K562 (cell line): ENCODE measurements around the gene ALDH16A1. TPM values are rescaled to one million over a fixed set of nuclear protein-coding genes. Genes with fewer than 3 reads are reported as not detected.

ENCODE experiments used
- BHLHE40 ChIP-seq: IDR thresholded peaks from 2 replicates; pipeline ENCODE4 v1.6.1; 2011; ENCODE audit warnings: low read length, improper control_type of control experiment
- CBX8 ChIP-seq: fragments of 200-600 bp; sonication (generic); IDR thresholded peaks from 2 replicates; pipeline ENCODE4 v1.6.1; 2012; ENCODE audit warnings: borderline replicate concordance, mixed run types, low read depth, mild to moderate bottlenecking, moderate library complexity, mixed read lengths, low read length, control low read depth, inconsistent platforms; ENCODE audit not compliant: poor library complexity, severe bottlenecking; ENCODE audit errors: extremely low read depth
- CHD1 ChIP-seq: fragments of 200-600 bp; sonication (generic); IDR thresholded peaks from one replicate; pipeline ENCODE4 v1.6.1; 2012; ENCODE audit warnings: mild to moderate bottlenecking, moderate library complexity, low read length, inconsistent platforms
- FOSL1 ChIP-seq: fragments of 200-800 bp; sonication (Bioruptor generic); conservative IDR thresholded peaks from 2 replicates; pipeline ENCODE4 v1.6.1; 2016; ENCODE audit warnings: missing genetic modification characterization, missing compliant biosample characterization
- HNRNPLL ChIP-seq: fragments of 200-400 bp; formaldehyde crosslinking; IDR thresholded peaks from 2 replicates; pipeline ENCODE4 v1.6.1; 2017; ENCODE audit warnings: low read length, low read depth, mild to moderate bottlenecking; ENCODE audit not compliant: poor library complexity, severe bottlenecking
- HOXB6 ChIP-seq: fragments of 250-450 bp; sonication (Bioruptor Pico); IDR thresholded peaks from 2 replicates; pipeline ENCODE4 v1.5.1; 2022; ENCODE audit warnings: mild to moderate bottlenecking, borderline replicate concordance
- KLF1 ChIP-seq: fragments of 450-650 bp; IDR thresholded peaks from 2 replicates; pipeline ENCODE4 v1.6.1; 2016; ENCODE audit warnings: missing genetic modification characterization, missing compliant biosample characterization
- NR2F6 ChIP-seq: fragments of 450-650 bp; formaldehyde crosslinking; IDR thresholded peaks from 2 replicates; pipeline ENCODE4 v1.4.0; 2020; ENCODE audit warnings: mild to moderate bottlenecking
- NR4A1 ChIP-seq, 2 experiments: fragments of 250-450 bp in 1 of 2; fragments of 450-650 bp in 1 of 2; sonication (Bioruptor Pico) in 1 of 2; IDR thresholded peaks; 2 replicates each; pipeline versions ENCODE4 v1.4.0 to v1.6.1; 2016 to 2020; ENCODE audit warnings: mild to moderate bottlenecking in 2 of 2, missing compliant biosample characterization in 1 of 2, missing genetic modification characterization in 1 of 2, moderate library complexity in 1 of 2
- PHB2 ChIP-seq: fragments of 450-650 bp; IDR thresholded peaks from 2 replicates; pipeline ENCODE4 v1.6.1; 2017; ENCODE audit warnings: low read depth
- SMC3 ChIP-seq: conservative IDR thresholded peaks from 2 replicates; pipeline ENCODE4 v1.6.1; 2011; ENCODE audit warnings: low read depth, low read length, improper control_type of control experiment; ENCODE audit not compliant: insufficient read depth
- ZNF830 ChIP-seq: fragments of 250-450 bp; sonication (Bioruptor Pico); IDR thresholded peaks from 2 replicates; pipeline ENCODE4 v1.5.0; 2021; ENCODE audit warnings: mild to moderate bottlenecking
- polyA plus RNA-seq, 8 experiments: library from polyadenylated mRNA; depleted of rRNA in 4 of 8; stranded (reverse) in 5 of 8; unstranded in 3 of 8; fragments of >200 nt; fragmentation: Nextera tagmentation in 2 of 8; fragmentation: Illumina TruSeq in 1 of 8; extraction: Ambion mirVana in 2 of 8; extraction: Trizol in 1 of 8; gene quantifications; 2 replicates each; pipeline versions ENCODE4 v1.2.1 to v1.2.3, GENCODE V29; 2011 to 2014; ENCODE audit warnings: inconsistent platforms in 1 of 8, missing spikeins in 1 of 8
- total RNA-seq, 7 experiments: library from RNA; depleted of rRNA in 6 of 7; stranded (reverse); fragments of >200 nt in 6 of 7; fragmentation: Illumina TruSeq in 2 of 7; extraction: Trizol in 2 of 7; gene quantifications; 2 replicates each; pipeline versions ENCODE4 v1.2.1 to v1.2.3, GENCODE V29; 2011 to 2021; ENCODE audit warnings: low replicate concordance in 1 of 7
- TF ChIP-seq, protein P1 (sequence below): fragments of 250-450 bp; sonication (Bioruptor Pico); IDR thresholded peaks from 2 replicates; pipeline ENCODE4 v1.8.0; 2021; ENCODE audit warnings: moderate library complexity, mild to moderate bottlenecking, inconsistent platforms
- TF ChIP-seq, protein P2 (sequence below): IDR thresholded peaks from 2 replicates; pipeline ENCODE4 v1.6.1; 2011; ENCODE audit warnings: borderline replicate concordance, low read depth, mild to moderate bottlenecking, moderate library complexity, low read length; ENCODE audit not compliant: insufficient read depth, poor library complexity, severe bottlenecking
- TF ChIP-seq, protein P3 (sequence below): fragments of 250-450 bp; sonication (Bioruptor Pico); IDR thresholded peaks from 2 replicates; pipeline ENCODE4 v1.5.0; 2021

ALDH16A1 gene
- total and polyA plus RNA-seq, 9 of the 15 experiments (the other 6 are each of a cell fraction or from before 2014, with no cell fraction given), result 2.2 to 52.2 (median 7.6) TPM

DNA sequence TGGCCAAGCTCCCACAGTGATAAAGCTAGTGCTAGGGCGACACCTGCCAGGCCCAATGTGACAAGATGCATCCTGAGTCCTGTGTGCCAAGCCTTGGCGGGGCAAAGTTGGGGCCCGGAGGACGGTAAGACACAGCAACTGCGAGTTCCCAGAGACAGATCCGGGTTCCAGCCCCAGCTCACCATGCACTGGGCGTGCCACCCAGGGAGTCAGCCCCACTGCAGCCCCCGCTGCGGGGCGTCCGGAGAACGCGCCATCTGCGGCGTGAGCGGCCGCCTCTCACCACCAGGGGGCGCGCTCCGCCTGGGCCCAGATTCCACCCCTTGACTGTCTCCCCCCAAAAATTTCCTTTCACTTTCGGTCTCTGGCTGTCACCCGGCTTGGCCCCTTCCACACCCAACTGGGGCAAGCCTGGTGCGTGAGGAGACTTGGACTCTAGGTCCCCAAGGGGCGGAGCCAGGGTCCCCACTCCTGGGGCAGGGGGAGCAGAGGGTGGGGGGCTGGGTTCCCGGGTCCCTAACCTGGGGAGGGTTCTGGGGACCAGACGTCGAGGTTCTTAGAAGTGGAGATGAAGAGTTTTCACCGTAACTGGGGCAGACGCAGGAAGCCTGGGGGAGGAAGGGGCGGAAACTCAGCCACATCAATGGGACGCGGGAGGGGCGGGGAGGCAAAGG is 21.0 kb downstream of the ALDH16A1 start, which contains the start of gene FLT3LG (continued):
- TF ChIP-seq NR4A1 (CRISPR knock-in tag; IDR thresholded peaks at IDR 0.05), result no peak
- 0 out of 2 replicates have a peak, but pooled peaks have one; percentile 48 for TF ChIP-seq NR4A1 (tag; IDR thresholded peaks at IDR 0.05)
- no peak for TF ChIP-seq ZNF830 (CRISPR knock-in tag)
- no peak for TF ChIP-seq HOXB6 (CRISPR knock-in tag)
- TF ChIP-seq, protein P1, sequence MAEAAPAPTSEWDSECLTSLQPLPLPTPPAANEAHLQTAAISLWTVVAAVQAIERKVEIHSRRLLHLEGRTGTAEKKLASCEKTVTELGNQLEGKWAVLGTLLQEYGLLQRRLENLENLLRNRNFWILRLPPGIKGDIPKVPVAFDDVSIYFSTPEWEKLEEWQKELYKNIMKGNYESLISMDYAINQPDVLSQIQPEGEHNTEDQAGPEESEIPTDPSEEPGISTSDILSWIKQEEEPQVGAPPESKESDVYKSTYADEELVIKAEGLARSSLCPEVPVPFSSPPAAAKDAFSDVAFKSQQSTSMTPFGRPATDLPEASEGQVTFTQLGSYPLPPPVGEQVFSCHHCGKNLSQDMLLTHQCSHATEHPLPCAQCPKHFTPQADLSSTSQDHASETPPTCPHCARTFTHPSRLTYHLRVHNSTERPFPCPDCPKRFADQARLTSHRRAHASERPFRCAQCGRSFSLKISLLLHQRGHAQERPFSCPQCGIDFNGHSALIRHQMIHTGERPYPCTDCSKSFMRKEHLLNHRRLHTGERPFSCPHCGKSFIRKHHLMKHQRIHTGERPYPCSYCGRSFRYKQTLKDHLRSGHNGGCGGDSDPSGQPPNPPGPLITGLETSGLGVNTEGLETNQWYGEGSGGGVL (CRISPR knock-in tag), result no peak
- TF ChIP-seq, protein P2, sequence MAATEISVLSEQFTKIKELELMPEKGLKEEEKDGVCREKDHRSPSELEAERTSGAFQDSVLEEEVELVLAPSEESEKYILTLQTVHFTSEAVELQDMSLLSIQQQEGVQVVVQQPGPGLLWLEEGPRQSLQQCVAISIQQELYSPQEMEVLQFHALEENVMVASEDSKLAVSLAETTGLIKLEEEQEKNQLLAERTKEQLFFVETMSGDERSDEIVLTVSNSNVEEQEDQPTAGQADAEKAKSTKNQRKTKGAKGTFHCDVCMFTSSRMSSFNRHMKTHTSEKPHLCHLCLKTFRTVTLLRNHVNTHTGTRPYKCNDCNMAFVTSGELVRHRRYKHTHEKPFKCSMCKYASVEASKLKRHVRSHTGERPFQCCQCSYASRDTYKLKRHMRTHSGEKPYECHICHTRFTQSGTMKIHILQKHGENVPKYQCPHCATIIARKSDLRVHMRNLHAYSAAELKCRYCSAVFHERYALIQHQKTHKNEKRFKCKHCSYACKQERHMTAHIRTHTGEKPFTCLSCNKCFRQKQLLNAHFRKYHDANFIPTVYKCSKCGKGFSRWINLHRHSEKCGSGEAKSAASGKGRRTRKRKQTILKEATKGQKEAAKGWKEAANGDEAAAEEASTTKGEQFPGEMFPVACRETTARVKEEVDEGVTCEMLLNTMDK, result peak; percentile 92
- no peak for TF ChIP-seq NR2F6
- TF ChIP-seq CBX8, result no peak
- TF ChIP-seq HNRNPLL, result peak; percentile 66
- no peak for TF ChIP-seq PHB2
- TF ChIP-seq KLF1 (tag), result no peak
- TF ChIP-seq, protein P3, sequence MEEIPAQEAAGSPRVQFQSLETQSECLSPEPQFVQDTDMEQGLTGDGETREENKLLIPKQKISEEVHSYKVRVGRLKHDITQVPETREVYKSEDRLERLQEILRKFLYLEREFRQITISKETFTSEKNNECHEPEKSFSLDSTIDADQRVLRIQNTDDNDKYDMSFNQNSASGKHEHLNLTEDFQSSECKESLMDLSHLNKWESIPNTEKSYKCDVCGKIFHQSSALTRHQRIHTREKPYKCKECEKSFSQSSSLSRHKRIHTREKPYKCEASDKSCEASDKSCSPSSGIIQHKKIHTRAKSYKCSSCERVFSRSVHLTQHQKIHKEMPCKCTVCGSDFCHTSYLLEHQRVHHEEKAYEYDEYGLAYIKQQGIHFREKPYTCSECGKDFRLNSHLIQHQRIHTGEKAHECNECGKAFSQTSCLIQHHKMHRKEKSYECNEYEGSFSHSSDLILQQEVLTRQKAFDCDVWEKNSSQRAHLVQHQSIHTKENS (CRISPR knock-in tag), result no peak
- TF ChIP-seq CHD1, result no peak
- peak; percentile 37; the same call in 1 of the 2 replicates for TF ChIP-seq BHLHE40
- no peak for TF ChIP-seq FOSL1 (tag)
- TF ChIP-seq SMC3, result peak; percentile 69
